ENCODE results near the gene NADK2. TPM values are rescaled to one million over a fixed set of nuclear protein-coding genes. Genes with fewer than 3 reads are reported as not detected.

Gene NADK2
- total RNA-seq, 1 donor, result 34.7 TPM

- TF ChIP-seq CTCF (IDR thresholded peaks at IDR 0.05; ENCODE audit: extremely low read depth, low read depth, low read length), result no peak
- Histone ChIP-seq H3K36me3 (ENCODE audit: insufficient read depth, low read length) (no peaks in the 10 kb centered on the region), H3K9me3 (ENCODE audit: low read depth, low read length) (no peaks in the 10 kb centered on the region), H2AFZ (ENCODE audit: low read length) (no peak overlapping the region), H3K4me3 (ENCODE audit: insufficient read depth, low read length) (no peak overlapping the region), H3K27ac (ENCODE audit: low read depth, low read length) (no peak overlapping the region), H3K27me3 (ENCODE audit: insufficient read depth, low read length) (no peaks in the 10 kb centered on the region), H4K20me1 (ENCODE audit: insufficient read depth, low read length) (no peaks in the 10 kb centered on the region), H3K4me2 (ENCODE audit: insufficient read depth, low read length) (no peak overlapping the region), H3K79me2 (ENCODE audit: insufficient read depth, low read length) (no peaks in the 10 kb centered on the region), H3K4me1 (ENCODE audit: insufficient read depth, low read length) (peaks cover 8% of the 10 kb centered on the region)
- no peak for DNase-seq (ENCODE audit: insufficient read length, low spot score, missing footprints)
Measured at GRCh38 chr5:36267905-36268304, 26.2 kb upstream of the NADK2 start.

- no peaks in the 10 kb centered on the region for H3K27me3 ChIP-seq (ENCODE audit: insufficient read depth, low read length)
- H3K27ac ChIP-seq (ENCODE audit: low read depth, low read length), result no peak overlapping the region
- peaks cover 4% of the 10 kb centered on the region for H3K4me1 ChIP-seq (ENCODE audit: insufficient read depth, low read length)
- no peaks in the 10 kb centered on the region for H3K79me2 ChIP-seq (ENCODE audit: insufficient read depth, low read length)
- TF ChIP-seq CTCF (IDR thresholded peaks at IDR 0.05; ENCODE audit: extremely low read depth, low read depth, low read length), result no peak
- H2AFZ ChIP-seq (ENCODE audit: low read length), result peak overlapping the region; percentile 70
- no peaks in the 10 kb centered on the region for H3K9me3 ChIP-seq (ENCODE audit: low read depth, low read length)
- H3K36me3 ChIP-seq (ENCODE audit: insufficient read depth, low read length), result no peaks in the 10 kb centered on the region
- H4K20me1 ChIP-seq (ENCODE audit: insufficient read depth, low read length), result no peaks in the 10 kb centered on the region
- no peak for DNase-seq (ENCODE audit: insufficient read length, low spot score, missing footprints)
- peak overlapping the region; percentile 61 for H3K4me2 ChIP-seq (ENCODE audit: insufficient read depth, low read length)
- no peak overlapping the region for H3K4me3 ChIP-seq (ENCODE audit: insufficient read depth, low read length)
Measured at GRCh38 chr5:36264202-36264760, 22.6 kb upstream of the NADK2 start.

GRCh38 chr5:36261186-36261585, 19.5 kb upstream of the NADK2 start:
- DNase-seq (ENCODE audit: insufficient read length, low spot score, missing footprints), result no peak
- no peak overlapping the region for H3K4me2 ChIP-seq (ENCODE audit: insufficient read depth, low read length)
- H3K9me3 ChIP-seq (ENCODE audit: low read depth, low read length), result no peaks in the 10 kb centered on the region
- peaks cover 4% of the 10 kb centered on the region for H3K4me1 ChIP-seq (ENCODE audit: insufficient read depth, low read length)
- no peak overlapping the region for H3K27ac ChIP-seq (ENCODE audit: low read depth, low read length)
- no peaks in the 10 kb centered on the region for H3K36me3 ChIP-seq (ENCODE audit: insufficient read depth, low read length)
- no peak overlapping the region for H3K4me3 ChIP-seq (ENCODE audit: insufficient read depth, low read length)
- H2AFZ ChIP-seq (ENCODE audit: low read length), result no peak overlapping the region
- H3K79me2 ChIP-seq (ENCODE audit: insufficient read depth, low read length), result no peaks in the 10 kb centered on the region
- no peak for TF ChIP-seq CTCF (IDR thresholded peaks at IDR 0.05; ENCODE audit: extremely low read depth, low read depth, low read length)
- no peaks in the 10 kb centered on the region for H3K27me3 ChIP-seq (ENCODE audit: insufficient read depth, low read length)
- no peaks in the 10 kb centered on the region for H4K20me1 ChIP-seq (ENCODE audit: insufficient read depth, low read length)

GRCh38 chr5:36253575-36253974, 11.8 kb upstream of the NADK2 start:
- no peaks in the 10 kb centered on the region for H4K20me1 ChIP-seq (ENCODE audit: insufficient read depth, low read length)
- no peak for TF ChIP-seq CTCF (IDR thresholded peaks at IDR 0.05; ENCODE audit: extremely low read depth, low read depth, low read length)
- H3K4me3 ChIP-seq (ENCODE audit: insufficient read depth, low read length), result no peak overlapping the region
- no peaks in the 10 kb centered on the region for H3K27me3 ChIP-seq (ENCODE audit: insufficient read depth, low read length)
- H3K4me1 ChIP-seq (ENCODE audit: insufficient read depth, low read length), result no peaks in the 10 kb centered on the region
- no peak overlapping the region for H2AFZ ChIP-seq (ENCODE audit: low read length)
- no peaks in the 10 kb centered on the region for H3K79me2 ChIP-seq (ENCODE audit: insufficient read depth, low read length)
- no peak overlapping the region for H3K27ac ChIP-seq (ENCODE audit: low read depth, low read length)
- H3K36me3 ChIP-seq (ENCODE audit: insufficient read depth, low read length), result no peaks in the 10 kb centered on the region
- H3K9me3 ChIP-seq (ENCODE audit: low read depth, low read length), result no peaks in the 10 kb centered on the region
- no peak for DNase-seq (ENCODE audit: insufficient read length, low spot score, missing footprints)
- H3K4me2 ChIP-seq (ENCODE audit: insufficient read depth, low read length), result no peak overlapping the region

Data from osteoblast (primary cell).